Right atrium auricular region (tissue), 2 donors: Measurements from ENCODE around the gene CCDC141. TPM values are rescaled to one million over a fixed set of nuclear protein-coding genes. Genes with fewer than 3 reads are reported as not detected.
"Not testable (repeated sequence)": the region's sequence is repeated elsewhere in the genome, so short reads cannot be mapped to it uniquely, and the experiment has no call there.

ENCODE experiments used
- DNase-seq: peaks from one replicate; pipeline ENCODE4 v3.0.0-alpha.2; 2019; ENCODE audit warnings: low spot score
- H3K27ac ChIP-seq, 2 donors: fragments of 200-600 bp; sonication (generic); 1 replicate in 1 of 2; 2 replicates in 1 of 2; pipeline ENCODE4 v1.5.1; 2016 to 2019
- H3K27me3 ChIP-seq, 2 donors: fragments of 200-600 bp; sonication (generic); one replicate each; pipeline versions ENCODE4 v1.5.1 to v1.6.0; 2017 to 2019
- H3K36me3 ChIP-seq: fragments of 200-600 bp; sonication (generic); one replicate; pipeline ENCODE4 v1.5.1; 2016
- H3K4me1 ChIP-seq, 2 donors: fragments of 200-600 bp; sonication (generic); one replicate each; pipeline versions ENCODE4 v1.5.1 to v1.6.0; 2017 to 2019
- H3K4me3 ChIP-seq, 2 donors: fragments of 200-600 bp; sonication (generic); 1 replicate in 1 of 2; 2 replicates in 1 of 2; pipeline ENCODE4 v1.5.1; 2017 to 2019; ENCODE audit warnings: mild to moderate bottlenecking in 1 of 2, moderate library complexity in 1 of 2
- H3K9me3 ChIP-seq, 2 donors: fragments of 200-600 bp; sonication (generic); one replicate each; pipeline ENCODE4 v1.5.1; 2019
- CTCF ChIP-seq, 2 donors: fragments of 200-600 bp; sonication (generic); IDR thresholded peaks; one replicate each; pipeline ENCODE4 v1.5.1; 2019; ENCODE audit warnings: antibody characterized with exemption in 2 of 2
- total RNA-seq, 2 donors: library from RNA; depleted of rRNA; stranded (reverse); fragments of >200 nt; gene quantifications; one replicate each; pipeline ENCODE4 v1.1.0, GENCODE V29; 2016

The CCDC141 gene
- total RNA-seq, 2 donors from 2014 or later: 28.9 to 146 TPM

GRCh38 chr2:179059026-179059700 lies 9.2 kb upstream of the CCDC141 start:
- no peak overlapping the region for H3K27ac ChIP-seq
- no peaks in the 10 kb centered on the region for H3K9me3 ChIP-seq
- no peaks in the 10 kb centered on the region for H3K27me3 ChIP-seq
- no peak overlapping the region for H3K4me3 ChIP-seq
- no peaks in the 10 kb centered on the region for H3K36me3 ChIP-seq
- no peak for DNase-seq
- no peak for TF ChIP-seq CTCF (IDR thresholded peaks at IDR 0.05)
- H3K4me1 ChIP-seq: peaks cover 0 to 14% of the 10 kb centered on the region in 2 donors

- H3K27me3 ChIP-seq: no peaks in the 10 kb centered on the region
- H3K9me3 ChIP-seq: no peaks in the 10 kb centered on the region
- DNase-seq: no peak
- H3K4me1 ChIP-seq: peaks cover 0 to 14% of the 10 kb centered on the region in 2 donors
- no peak overlapping the region for H3K27ac ChIP-seq
- no peak for TF ChIP-seq CTCF (IDR thresholded peaks at IDR 0.05)
- no peak overlapping the region for H3K4me3 ChIP-seq
- H3K36me3 ChIP-seq: no peaks in the 10 kb centered on the region
These were observed 7.8 kb upstream of the CCDC141 start for GRCh38 chr2:179057737-179058136.

- not testable (repeated sequence) for DNase-seq, H3K27ac ChIP-seq, H3K4me3 ChIP-seq, H3K36me3 ChIP-seq, H3K27me3 ChIP-seq, H3K9me3 ChIP-seq
- H3K4me1 ChIP-seq: peaks cover 0 to 31% of the 10 kb centered on the region in 2 donors
These were observed 3.6 kb upstream of the CCDC141 start for GRCh38 chr2:179053568-179053967.

- Histone ChIP-seq H3K27ac (peak overlapping the region; percentile 56 to 81), H3K36me3 (no peaks in the 10 kb centered on the region), H3K9me3 (no peaks in the 10 kb centered on the region), H3K4me1 (peaks cover 0 to 23% of the 10 kb centered on the region in 2 donors), H3K27me3 (no peaks in the 10 kb centered on the region), H3K4me3 (no peak overlapping the region)
- TF ChIP-seq CTCF (IDR thresholded peaks at IDR 0.05): no peak
- DNase-seq: no peak
These were observed 1.3 kb upstream of the CCDC141 start for GRCh38 chr2:179051250-179051649.

DNA sequence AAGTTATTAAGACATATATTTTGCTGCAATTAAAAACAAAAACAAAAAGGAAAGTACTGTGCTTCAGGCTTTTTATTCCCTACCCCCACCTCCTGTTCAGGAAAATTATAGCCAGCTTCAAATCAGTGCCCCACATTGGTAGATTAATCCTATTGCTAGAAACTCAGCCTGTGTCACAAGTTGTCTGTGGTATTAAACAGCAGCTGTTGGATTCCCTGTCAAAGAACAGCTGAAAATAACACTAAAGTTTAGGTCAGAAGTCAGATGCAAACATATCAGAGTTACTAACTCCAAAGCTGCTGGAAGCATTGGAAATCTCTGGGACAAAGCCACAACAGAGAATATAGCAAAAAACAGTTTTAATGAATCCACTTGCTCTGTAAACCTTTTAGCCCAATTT lies 818 bp upstream of the CCDC141 start:
- Histone ChIP-seq H3K4me1 (peaks cover 0 to 23% of the 10 kb centered on the region in 2 donors), H3K36me3 (no peaks in the 10 kb centered on the region), H3K9me3 (no peaks in the 10 kb centered on the region), H3K4me3 (peak overlapping the region in 1 of 2 donors; percentile 44), H3K27ac (peak overlapping the region; percentile 56 to 81), H3K27me3 (no peaks in the 10 kb centered on the region)
- TF ChIP-seq CTCF (IDR thresholded peaks at IDR 0.05): no peak
- no peak for DNase-seq

- H3K27ac ChIP-seq: peak overlapping the region; percentile 56 to 81
- H3K27me3 ChIP-seq: no peaks in the 10 kb centered on the region
- TF ChIP-seq CTCF (IDR thresholded peaks at IDR 0.05): no peak
- H3K36me3 ChIP-seq: no peaks in the 10 kb centered on the region
- no peaks in the 10 kb centered on the region for H3K9me3 ChIP-seq
- no peak for DNase-seq
- H3K4me1 ChIP-seq: peaks cover 0 to 23% of the 10 kb centered on the region in 2 donors
- peak overlapping the region; percentile 37 to 44 for H3K4me3 ChIP-seq
These were observed 763 bp downstream of the CCDC141 start for GRCh38 chr2:179049203-179049545.
